GM10248 (cell line): ENCODE measurements around the gene ADORA1.

Experiments
- CTCF ChIA-PET: fragments of 300-600 bp; sonication (Branson Sonifier 250); formaldehyde crosslinking; extraction: SDS; loops from one replicate; lab custom pipeline; 2021; ENCODE audit warnings: antibody characterized with exemption; lab: Yijun Ruan, JAX
- POLR2A ChIA-PET: fragments of 350-650 bp; sonication (Branson Sonifier 250); formaldehyde crosslinking; extraction: SDS; loops from one replicate; lab custom pipeline; 2020; ENCODE audit warnings: antibody characterized with exemption; lab: Yijun Ruan, JAX
- DNase-seq: peaks from one replicate; pipeline ENCODE4 v3.0.0; 2012; ENCODE audit errors: extremely low spot score
- TF ChIP-seq, protein P1 (sequence below): IDR thresholded peaks from 2 replicates; pipeline ENCODE4 v1.5.1; 2012; ENCODE audit warnings: mild to moderate bottlenecking, low read depth; ENCODE audit errors: extremely low read depth, missing control alignments, control extremely low read depth

The ADORA1 gene

DNA sequence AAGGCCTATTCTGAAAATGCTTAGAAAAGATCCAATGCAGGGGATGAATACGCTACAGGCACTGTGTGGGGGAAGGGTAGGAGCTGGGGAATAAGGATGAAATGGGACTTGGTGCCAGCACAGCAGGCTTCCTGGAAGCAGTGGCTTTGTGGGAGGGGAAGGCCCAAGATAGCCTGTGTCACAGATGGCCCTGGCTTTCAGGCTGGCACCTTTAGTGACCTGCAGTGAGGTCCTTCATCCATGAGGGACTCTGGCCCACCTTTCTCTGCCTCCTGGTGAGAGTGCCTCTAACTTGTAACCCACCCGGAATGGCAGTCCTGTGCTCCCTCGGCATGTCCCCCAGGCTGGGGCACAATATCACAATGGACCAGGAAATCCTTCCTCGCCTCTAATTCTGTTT is 58.1 kb downstream of the ADORA1 start:
- POLR2A ChIA-PET: no interaction called here
- TF ChIP-seq, protein P1, sequence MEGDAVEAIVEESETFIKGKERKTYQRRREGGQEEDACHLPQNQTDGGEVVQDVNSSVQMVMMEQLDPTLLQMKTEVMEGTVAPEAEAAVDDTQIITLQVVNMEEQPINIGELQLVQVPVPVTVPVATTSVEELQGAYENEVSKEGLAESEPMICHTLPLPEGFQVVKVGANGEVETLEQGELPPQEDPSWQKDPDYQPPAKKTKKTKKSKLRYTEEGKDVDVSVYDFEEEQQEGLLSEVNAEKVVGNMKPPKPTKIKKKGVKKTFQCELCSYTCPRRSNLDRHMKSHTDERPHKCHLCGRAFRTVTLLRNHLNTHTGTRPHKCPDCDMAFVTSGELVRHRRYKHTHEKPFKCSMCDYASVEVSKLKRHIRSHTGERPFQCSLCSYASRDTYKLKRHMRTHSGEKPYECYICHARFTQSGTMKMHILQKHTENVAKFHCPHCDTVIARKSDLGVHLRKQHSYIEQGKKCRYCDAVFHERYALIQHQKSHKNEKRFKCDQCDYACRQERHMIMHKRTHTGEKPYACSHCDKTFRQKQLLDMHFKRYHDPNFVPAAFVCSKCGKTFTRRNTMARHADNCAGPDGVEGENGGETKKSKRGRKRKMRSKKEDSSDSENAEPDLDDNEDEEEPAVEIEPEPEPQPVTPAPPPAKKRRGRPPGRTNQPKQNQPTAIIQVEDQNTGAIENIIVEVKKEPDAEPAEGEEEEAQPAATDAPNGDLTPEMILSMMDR: no peak
- no peak for DNase-seq
- CTCF ChIA-PET: interaction anchor here (0.9 to 5.0 kb wide), 4 partner anchors 10 to 146 kb away, joined by 3 to 35 read pairs (median 4); no protein-coding TSS in a partner anchor

DNA sequence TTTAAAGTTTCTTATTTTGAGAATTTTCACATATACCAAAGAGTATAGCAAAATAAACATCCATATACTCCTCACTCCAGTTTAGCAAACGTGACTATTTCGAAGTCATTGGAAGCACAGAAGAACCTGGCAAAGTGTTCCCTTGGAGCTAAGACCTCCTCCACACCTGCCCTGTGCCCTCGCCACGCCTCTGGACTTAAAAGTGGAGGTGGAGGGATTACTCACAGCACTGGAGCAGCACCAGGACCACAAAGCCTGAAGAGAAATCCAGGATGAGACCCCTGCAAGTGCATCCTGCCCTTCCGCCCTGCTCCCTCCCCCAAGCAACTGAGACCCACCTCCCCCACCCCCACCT is 58.5 kb downstream of the ADORA1 start:
- CTCF ChIA-PET: interaction anchor here (1.0 to 5.0 kb wide), 3 partner anchors 10 to 31 kb away, joined by 3 to 35 read pairs (median 5); no protein-coding TSS in a partner anchor
- POLR2A ChIA-PET: no interaction called here
- DNase-seq: no peak
- TF ChIP-seq, protein P1: no peak

DNA sequence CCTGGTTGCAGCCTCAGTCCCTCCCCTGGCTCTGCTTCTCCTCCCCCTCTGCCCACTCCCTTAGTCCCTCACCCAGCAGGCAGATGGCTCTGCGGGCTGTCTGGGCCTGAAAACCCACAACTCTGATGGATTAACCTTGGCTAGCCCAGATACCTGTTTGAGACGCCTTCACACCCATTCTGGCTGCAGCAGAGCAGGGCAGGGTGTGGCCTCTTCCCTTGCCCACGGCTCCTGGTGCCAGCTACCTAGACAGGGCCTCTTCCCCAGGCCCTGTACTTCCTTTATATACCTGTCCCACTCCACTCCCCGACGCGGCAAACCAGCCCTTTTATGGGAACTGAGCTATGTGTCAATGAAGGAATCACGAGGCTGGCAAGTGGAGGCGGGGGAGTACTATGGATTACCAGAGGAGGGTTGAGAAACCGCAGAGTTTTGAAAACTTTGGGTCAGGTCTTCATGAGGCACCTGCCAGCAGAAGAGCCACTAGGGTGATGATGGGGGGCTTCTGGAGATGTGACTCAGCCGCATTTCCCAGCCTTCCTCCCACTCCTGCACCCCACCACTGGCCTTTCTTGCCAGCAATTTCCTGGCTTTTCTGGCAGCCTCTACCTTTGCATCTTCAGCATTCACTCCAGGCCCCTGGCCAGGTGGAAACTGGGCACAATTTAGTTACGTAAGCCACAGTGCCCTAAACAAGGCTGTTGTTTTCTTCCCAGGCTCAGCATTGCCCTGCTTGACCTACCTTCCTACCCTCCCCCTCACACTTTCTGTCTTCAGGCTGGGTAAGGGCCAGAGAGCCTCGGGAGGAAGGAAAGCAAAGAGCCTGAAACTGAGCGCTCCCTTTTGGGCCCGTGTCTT is 59.1 kb downstream of the ADORA1 start, which contains the start of gene CHI3L1:
CHI3L1 (minus strand) TSS at position 259 of the 858 bp plus-strand sequence; CDS start at position 178, 81 bp downstream.
- ChIA-PET POLR2A (no interaction called here), CTCF (interaction anchor here (1.3 to 5.0 kb wide), 2 partner anchors 9 to 14 kb away, joined by 5 to 35 read pairs; no protein-coding TSS in a partner anchor)
- TF ChIP-seq, protein P1: no peak
- no peak for DNase-seq

DNA sequence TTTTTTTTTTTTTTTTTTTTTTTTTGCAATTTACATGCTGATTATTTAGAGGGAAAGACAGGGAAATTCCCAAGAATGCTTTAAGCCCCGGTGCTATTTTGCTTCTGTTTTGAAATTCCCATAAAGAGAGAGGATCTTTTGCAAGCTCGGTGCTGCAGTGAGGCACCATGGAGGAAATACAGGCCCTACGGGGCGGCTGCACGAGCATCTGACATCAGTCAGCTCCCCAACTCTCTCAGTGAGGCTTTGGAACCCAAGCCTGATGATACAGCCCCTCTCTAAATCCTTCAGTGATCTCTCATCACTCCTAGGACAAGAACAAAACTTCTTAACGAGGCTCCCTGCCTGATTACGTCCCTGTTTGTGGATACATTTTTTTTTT is 59.8 kb downstream of the ADORA1 start:
- POLR2A ChIA-PET: no interaction called here
- CTCF ChIA-PET: no interaction called here
- TF ChIP-seq, protein P1: no peak
- no peak for DNase-seq

DNA sequence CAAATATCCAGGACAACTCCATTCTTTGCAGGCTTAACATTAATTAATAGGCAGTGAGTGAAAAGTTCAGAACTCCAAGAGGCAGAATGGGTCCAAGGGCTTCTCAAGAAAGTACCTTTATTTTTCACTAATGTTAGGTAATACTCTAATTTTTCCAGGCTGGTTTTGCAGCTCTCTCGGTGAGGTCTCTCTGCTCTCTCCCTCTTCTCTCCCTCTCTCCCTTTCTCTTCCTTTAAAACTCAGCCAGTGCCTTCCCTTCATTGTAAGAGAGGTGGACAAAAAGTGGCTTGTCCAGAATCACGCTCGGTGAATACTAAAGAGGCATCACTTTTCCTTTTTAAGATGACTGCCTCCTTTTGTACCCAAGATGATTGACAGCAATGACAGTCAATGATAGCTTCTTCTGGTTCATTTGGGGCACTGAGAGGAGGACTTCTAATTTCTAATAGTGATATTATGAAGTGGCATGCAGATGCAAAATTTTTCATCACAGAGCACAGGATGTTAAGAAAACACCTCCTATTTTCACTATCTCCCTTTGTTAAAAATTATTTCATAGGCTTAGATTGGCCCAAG is 60.3 kb downstream of the ADORA1 start:
- ChIA-PET POLR2A (no interaction called here), CTCF (interaction anchor here (1.9 kb wide), 1 partner anchor 16 kb away, joined by 4 read pairs; no protein-coding TSS in a partner anchor)
- no peak for DNase-seq
- TF ChIP-seq, protein P1: no peak

DNA sequence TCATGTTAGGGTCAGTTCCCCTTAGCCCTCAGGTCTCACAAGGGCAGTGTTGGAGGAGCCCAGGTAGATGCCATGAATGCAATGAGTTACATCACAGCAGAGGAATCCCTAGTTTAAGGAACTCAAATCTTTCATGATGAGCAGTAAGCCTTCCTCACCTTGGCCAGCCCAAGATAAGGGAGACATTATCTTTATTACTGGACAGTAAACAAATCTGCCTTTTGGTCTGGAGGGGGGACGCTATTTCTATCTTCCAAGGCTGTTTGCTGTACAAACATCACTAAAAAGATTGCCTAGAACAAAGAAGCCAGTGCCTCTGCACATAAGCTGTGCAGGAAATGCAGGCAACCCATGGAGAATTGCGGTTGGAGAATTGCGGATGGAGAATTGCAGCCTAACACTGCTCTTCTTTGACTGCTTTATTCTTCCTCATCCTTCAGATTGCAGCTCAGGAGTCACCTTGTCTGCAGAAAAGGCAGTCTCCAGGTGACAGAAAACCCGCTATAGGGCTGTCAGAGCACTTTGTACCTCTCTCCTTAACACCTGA is 61.2 kb downstream of the ADORA1 start:
- ChIA-PET POLR2A (interaction anchor here (0.6 kb wide), 1 partner anchor 139 kb away, joined by 3 read pairs; no protein-coding TSS in a partner anchor), CTCF (interaction anchor here (1.9 kb wide), 1 partner anchor 17 kb away, joined by 4 read pairs; no protein-coding TSS in a partner anchor)
- no peak for DNase-seq
- TF ChIP-seq, protein P1: no peak
